HG02759 (cell line): ENCODE data around the gene WNT3A.

Experiments used
- ATAC-seq: cut with Tn5 transposase; IDR thresholded peaks from one replicate; pipeline ENCODE4 v1.9.1; 2021; ENCODE audit warnings: mild to moderate bottlenecking, moderate library complexity; ENCODE audit not compliant: unreplicated experiment

WNT3A gene

GRCh38 chr1:228066891-228067654 lies 60.3 kb downstream of the WNT3A start:
- no peak for ATAC-seq

DNA sequence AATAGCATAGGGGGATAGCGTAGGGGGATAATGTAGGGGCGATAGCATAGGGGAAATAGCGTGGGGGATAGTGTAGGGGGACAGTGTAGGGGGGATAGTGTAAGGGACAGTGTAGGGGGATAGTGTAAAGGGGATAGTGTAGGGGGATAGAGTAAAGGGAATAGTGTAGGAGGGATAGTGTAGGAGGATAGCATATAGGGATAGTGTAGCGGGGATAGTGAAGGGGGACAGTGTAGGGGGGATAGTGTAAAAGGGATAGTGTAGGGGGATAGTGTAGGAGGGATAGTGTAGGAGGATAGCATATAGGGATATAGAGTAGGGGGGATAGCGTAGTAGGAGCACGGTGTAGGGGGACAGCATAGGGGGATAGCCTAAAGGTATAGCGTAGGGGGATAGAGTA lies 61.6 kb downstream of the WNT3A start:
- no peak for ATAC-seq

DNA sequence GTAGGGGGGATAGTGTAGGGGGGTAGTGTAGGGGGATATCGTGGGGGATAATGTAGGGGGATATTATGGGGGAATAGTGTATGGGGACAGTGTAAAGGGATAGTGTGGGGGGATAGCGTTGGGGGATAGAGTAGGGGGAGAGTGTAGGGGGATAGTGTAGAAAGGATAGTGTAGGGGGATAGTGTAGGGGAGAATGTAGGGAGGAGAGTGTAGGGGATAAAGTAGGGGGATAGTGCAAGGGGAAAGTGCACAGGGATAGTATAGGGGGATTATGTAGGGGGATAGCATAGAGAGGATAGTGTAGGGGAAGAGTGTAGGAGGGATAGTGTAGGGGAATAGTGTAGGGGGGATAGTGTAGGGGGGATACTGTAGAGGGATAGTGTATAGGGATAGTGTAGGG lies 63.4 kb downstream of the WNT3A start:
- ATAC-seq = no peak

DNA sequence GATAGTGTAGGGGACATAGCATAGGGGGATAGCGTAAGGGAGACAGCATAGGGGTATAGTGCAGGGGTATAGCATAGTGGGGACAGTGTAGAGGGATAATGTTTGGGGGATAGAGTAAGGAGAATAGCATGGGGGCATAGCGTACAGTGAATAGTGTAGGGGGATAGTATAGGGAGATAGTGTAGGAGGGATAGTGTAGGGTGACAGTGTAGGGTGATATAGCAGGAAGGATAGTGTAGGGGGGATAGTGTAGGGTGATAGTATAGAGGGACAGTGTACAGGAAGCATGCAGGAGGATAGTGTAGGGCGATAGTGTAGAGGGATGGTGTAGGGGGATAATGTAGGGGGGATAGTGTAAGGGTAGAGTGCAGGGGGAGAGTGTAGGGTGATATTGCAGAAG lies 64.1 kb downstream of the WNT3A start:
- ATAC-seq = no peak

DNA sequence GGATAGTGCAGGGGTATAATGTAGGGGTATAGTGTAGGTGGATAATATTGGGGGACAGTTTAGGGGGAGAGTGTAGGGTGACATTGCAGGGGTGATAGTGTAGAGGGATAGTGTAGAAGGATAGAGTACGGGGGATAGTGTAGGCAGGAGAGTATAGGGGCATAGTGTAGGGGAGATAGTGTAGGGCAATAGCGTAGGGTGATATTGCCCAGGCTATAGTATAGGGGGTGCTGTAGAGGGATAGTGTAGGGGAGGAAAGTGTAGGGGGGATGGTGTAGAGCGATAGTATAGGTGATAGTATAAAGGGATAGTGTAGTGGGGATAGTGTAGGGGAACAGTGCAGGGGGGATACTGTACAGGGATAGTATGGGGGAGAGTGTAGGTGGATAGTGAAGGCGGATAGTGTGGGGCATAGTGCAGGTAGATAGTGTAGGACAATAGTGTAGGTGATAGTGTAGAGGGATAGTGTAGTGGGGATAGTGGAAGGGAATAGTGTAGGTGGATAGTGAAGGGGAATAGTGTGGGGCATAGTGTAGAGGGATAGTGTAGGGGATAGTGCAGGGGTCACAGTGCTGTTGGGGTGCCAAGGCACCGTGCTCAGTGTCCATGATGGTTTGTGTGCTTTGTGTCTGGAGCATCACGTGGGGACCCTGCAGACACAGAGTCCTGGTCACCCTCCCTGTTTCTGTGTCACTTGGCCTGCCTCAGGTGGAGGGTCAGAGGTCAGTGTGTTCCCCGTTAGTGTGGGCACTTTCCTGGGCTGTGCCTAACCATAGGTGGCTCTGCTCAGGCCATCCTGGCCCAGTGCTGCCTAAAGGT lies 65.2 kb downstream of the WNT3A start:
- no peak for ATAC-seq

DNA sequence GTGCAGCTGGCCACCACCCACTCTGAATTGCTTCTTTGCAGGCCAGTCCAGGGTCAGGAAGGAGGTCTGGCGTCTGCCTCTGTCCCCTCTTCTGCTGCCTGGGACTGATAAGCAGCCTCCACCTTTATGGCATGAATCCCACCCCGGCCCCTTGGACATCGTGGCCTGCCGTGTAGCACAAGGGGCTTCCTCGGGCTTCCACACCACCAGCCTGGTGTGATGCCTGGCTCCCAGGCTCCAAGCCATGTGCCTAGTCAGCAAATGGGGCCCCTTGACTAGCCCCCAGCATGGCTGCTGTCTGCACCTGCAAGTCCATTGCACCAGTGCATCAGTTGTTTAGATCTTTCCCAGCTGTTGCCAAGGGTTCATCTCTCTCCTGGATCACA lies 65.9 kb downstream of the WNT3A start:
- no peak for ATAC-seq

DNA sequence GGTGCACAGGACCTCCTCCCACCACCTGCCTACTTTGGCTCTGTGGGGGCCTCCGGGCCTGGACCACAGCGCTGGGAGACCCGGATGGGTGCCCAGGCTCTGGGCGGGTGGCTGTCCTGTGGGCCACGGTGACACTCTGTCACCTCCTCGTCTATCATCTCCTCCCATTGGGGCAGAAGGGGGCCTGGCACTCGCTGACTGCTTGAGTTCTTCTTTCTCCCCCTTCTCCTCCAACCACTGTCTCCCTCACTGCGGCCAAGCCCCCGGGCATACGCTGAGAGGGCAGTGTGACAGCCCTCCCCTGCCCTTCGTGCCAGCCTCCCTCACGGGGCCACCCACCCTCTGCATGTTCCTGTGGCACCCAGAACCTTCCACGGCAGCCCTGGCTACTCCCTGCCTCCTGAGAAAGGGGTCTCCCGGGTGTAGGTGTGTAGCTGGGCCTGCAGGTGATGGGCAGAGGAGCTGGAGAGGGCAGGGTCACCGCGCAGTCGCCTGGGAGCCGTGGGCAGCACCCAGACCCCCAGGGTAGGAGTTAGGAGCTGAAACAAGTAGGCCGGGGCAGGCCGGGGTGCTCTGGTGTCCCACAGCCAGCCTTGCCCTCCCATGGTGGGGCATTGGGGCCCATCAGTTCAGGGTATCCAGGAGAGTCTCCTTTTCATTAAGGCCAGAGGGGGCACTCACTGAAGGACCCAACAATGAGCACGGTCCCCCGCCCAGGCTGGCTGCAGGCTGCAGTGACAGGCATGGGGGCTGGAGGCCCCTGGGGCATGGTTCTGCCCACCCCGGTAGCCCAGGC lies 66.5 kb downstream of the WNT3A start:
- no peak for ATAC-seq

- ATAC-seq = no peak
These were observed 67.2 kb downstream of the WNT3A start for GRCh38 chr1:228073857-228074545.

GRCh38 chr1:228074954-228075730 lies 68.3 kb downstream of the WNT3A start:
- ATAC-seq = no peak

DNA sequence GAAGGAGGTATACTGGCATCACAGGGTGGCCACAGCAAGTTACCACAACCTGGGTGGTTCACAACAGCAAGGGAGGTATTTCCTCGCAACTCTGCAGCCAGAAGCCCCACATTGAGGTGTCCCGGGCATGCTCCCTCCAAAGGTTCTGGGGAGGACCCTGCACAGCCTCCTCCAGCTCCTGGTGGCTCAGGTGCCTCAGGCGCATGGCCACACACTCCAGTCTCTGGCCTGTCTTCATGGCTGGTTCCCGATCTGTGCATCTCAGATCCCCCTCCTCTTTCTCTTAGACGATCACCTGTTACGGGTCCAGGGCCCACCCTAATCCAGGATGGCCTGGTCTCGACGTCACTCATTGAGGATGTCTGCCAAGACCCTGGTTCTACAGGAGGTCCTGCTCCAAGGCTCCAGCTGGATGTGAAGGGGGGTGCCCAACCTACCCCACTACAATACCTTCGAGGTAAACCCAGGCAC lies 69.0 kb downstream of the WNT3A start:
- no peak for ATAC-seq

- no peak for ATAC-seq
These were observed 70.1 kb downstream of the WNT3A start for GRCh38 chr1:228076796-228077430.

- ATAC-seq = no peak
These were observed 71.0 kb downstream of the WNT3A start for GRCh38 chr1:228077565-228078330.

DNA sequence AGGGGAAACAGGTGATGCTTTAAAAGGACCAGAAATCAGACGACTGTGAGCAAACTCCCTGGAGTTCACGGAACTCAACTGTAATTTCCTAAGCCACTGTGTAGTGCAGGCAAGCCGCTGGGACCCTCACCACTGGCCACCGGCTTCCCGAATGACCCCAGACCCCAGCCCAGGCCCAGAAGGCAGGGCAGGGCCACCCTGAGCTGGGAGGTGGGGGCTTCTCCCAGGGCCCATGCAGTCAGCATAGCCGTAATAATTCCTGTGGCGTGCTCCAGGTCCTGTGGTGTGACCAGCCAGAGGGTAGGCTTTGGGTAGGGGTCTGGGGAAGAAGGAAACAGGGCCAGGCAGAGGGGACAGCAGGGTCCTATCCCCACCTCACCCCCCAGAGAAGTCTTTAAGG lies 72.2 kb downstream of the WNT3A start:
- ATAC-seq = no peak

DNA sequence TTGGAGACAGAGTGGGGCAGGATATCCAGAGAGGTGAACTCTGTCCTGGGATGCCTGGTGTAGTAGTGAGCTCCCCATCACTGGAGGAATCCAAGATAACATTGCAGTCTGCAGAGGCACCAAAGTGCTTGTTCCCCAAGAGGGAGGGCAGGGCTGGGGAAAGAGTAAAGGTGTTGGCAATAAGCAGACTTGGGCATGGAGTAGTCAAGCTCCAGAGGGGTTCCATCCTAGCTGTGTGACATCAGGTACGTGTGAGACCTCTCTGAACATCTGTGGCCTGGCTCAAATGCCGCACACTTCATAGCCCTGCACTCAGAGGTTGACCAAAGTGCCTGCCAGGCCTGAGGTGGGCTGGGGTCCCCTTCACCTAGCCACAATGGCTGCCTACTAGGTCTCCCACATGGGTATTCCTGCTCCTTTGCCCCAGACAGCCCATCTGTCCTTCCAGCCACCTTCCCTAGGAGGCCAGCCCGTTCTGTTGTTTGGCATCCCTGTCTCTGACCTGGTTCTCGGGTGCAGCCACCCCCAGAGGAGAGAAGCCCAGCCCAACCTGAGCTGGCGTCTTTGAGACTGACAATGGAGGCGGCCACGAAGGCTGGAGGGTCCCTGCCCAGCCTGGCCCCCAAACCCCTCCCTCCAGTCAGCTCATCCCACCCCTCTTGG lies 72.9 kb downstream of the WNT3A start:
- ATAC-seq = no peak

DNA sequence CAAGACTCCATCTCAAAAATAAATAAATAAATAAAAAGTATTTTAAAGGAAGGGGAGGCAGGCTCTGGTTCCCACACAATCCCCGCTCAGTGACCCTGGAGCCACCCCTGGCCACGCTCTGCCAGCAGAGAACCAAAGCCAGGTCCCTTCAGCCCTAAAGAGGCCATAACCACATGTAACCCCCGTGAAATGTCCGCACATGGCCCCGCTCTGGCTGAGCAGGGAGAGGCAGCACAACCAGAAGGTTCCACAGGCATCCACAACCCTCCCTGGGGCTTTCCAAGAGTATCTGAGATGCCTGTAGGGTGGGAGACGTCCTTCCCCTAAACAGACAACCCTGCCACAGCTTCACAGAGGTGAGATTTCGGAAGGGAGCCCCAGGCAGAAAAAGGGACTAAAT lies 74.3 kb downstream of the WNT3A start:
- no peak for ATAC-seq

GRCh38 chr1:228081578-228082213 lies 74.9 kb downstream of the WNT3A start:
- peak; percentile 9 for ATAC-seq

DNA sequence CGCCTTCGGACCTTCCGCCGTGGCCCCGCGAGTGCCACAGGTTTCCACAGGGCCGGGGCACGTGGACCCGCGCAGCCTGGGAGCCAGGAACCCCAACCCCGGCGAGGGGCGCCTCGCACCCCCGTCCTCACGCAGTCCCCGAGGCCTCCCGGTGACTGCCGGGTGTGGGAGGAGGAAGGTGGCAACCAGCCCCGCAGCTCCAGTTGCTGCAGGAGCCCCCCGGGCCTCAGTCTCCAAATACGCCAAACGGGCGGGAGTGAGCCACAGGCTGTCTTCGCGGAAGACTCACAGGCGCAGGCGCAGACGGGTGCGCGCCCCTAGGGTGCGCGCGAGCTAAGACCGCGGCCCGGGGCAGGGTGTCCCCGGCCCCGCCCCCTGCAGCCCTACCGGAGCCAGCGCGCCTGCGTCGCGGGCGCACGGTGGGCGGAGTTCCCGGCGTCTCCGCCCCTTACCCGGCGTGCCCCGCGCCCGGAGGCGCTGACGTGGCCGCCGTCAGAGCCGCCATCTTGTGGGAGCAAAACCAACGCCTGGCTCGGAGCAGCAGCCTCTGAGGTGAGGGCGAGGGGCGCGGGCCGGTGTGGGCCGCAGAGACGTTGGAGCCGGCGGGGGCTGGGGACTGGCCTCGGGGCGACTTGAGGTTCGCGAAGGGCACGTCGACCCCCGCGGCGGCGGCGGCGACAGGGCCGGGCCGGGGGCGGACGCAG lies 75.6 kb downstream of the WNT3A start, which contains the start of gene ARF1:
Gene ARF1 (plus strand): TSS at position 495 of the 704 bp plus-strand sequence. CDS start 14,407 bp downstream, outside the sequence.
- peak; percentile 84 for ATAC-seq
